Measurements from ENCODE around the gene MRGPRF.

MRGPRF gene

DNA sequence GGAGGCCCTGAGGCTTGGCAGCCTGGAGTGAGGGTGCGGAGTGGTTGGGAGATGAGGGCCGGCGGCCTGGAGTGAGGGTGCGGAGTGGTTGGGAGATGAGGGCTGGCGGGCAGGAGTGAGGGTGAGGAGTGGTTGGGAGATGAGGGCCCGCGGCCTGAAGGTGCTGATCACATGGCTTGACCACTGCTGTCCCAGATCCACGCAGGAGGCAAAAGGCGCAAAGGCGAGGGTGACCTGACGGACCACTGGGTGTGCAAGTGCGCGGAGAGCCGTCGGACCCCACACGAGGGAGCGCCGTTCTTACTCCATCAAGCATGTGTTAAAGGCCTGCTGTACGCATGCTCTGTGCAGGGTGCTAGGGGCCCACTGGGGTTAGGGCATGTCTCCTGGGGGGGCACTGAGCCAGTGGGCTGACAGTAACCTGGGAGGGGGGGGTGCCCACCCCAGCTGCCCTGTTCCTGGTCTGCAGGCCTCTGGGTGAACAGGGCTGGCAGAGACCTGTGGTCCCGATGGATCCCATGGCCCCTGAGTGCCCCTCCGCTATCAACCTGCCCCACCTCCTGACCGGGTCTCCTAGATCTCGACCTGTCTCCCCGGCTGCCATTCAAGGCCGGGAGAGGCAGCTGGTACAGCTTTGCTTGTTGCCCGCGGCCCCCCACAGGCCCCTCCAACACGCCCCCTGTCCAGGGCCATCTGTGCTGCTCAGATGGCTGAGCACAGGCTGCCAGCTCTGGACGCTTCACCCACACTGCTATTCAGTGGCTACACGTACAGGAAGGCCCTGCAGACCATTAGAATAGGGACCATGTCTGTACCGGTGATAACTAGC, 53.4 kb downstream of the MRGPRF start:
- DNase-seq (ENCODE audit: low read depth, low spot score) = no peak
- TF ChIP-seq, protein P1, sequence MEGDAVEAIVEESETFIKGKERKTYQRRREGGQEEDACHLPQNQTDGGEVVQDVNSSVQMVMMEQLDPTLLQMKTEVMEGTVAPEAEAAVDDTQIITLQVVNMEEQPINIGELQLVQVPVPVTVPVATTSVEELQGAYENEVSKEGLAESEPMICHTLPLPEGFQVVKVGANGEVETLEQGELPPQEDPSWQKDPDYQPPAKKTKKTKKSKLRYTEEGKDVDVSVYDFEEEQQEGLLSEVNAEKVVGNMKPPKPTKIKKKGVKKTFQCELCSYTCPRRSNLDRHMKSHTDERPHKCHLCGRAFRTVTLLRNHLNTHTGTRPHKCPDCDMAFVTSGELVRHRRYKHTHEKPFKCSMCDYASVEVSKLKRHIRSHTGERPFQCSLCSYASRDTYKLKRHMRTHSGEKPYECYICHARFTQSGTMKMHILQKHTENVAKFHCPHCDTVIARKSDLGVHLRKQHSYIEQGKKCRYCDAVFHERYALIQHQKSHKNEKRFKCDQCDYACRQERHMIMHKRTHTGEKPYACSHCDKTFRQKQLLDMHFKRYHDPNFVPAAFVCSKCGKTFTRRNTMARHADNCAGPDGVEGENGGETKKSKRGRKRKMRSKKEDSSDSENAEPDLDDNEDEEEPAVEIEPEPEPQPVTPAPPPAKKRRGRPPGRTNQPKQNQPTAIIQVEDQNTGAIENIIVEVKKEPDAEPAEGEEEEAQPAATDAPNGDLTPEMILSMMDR (IDR thresholded peaks at IDR 0.05; ENCODE audit: insufficient read depth, low read length, missing control alignments) = no peak
- ChIA-PET POLR2A (no interaction called here), CTCF (interaction anchor here (0.8 kb wide), 1 partner anchor 11 kb away, joined by 3 read pairs; no protein-coding TSS in a partner anchor)
- no peak overlapping the region for H3K4me3 ChIP-seq (ENCODE audit: low read depth, low read length)

DNA sequence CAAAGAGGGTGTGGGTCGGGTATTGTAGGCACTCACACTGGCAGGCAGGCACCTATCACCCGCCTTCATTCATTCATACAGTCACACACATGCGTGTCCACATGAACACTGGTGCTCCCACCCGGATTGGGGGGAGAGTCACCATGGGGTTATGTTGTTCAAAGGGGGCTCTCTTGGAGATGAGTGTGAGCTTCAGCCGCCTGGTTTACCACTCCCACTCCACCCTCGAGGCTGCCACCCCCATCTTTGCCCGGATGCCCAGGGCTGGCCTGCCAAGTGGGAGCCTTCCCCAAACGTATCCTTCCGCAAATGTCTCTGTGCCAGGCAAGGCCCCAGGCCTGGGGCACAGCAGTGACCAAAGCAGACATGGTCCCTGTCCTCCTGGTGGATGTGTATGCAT, 54.8 kb downstream of the MRGPRF start:
- DNase-seq (ENCODE audit: low read depth, low spot score) = no peak
- TF ChIP-seq, protein P1 (IDR thresholded peaks at IDR 0.05; ENCODE audit: insufficient read depth, low read length, missing control alignments) = no peak
- CTCF ChIA-PET = interaction anchor here (1.5 kb wide), 1 partner anchor 129 kb away, joined by 3 read pairs; no protein-coding TSS in a partner anchor
- H3K4me3 ChIP-seq (ENCODE audit: low read depth, low read length) = no peak overlapping the region
- POLR2A ChIA-PET = no interaction called here

DNA sequence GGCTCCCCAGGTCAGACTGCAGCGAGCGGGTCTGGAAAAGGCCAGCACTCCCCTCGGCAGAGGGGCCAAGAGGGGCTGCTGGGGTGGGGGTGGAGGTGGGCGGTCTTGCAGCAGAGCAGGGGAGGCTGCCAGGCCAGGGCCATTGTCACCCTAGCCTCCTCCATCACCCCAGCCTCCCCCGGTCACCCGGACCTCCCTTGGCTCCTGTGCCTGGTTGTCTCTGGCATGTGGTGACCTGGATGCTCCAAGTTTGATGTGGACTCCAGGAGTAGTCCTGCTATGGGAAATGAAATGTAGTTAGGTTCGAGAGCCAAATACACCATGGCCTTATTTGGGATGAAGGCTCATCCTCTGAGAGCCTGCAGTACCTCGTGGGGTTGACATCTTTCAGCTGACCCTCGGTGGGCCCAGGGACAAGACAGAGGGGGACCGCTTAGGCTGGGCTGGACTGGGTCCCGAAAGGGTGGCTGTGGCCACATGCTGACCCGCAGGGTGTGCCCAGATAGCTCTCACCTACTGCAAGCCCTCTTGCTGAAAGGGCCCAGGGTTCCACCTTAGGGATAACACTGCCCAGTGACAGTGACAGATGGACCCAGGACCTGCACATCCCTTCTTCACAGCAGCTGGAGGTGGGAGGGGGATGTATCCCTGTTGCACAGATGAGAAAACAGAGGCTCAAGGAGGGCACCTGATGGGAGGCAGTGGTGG, 56.3 kb downstream of the MRGPRF start:
- ChIA-PET CTCF (interaction anchor here (1.0 to 1.3 kb wide), 2 partner anchors 88 to 133 kb away, joined by 3 read pairs; no protein-coding TSS in a partner anchor), POLR2A (no interaction called here)
- no peak for DNase-seq (ENCODE audit: low read depth, low spot score)
- TF ChIP-seq, protein P1 (IDR thresholded peaks at IDR 0.05; ENCODE audit: insufficient read depth, low read length, missing control alignments) = no peak
- no peak overlapping the region for H3K4me3 ChIP-seq (ENCODE audit: low read depth, low read length)

DNA sequence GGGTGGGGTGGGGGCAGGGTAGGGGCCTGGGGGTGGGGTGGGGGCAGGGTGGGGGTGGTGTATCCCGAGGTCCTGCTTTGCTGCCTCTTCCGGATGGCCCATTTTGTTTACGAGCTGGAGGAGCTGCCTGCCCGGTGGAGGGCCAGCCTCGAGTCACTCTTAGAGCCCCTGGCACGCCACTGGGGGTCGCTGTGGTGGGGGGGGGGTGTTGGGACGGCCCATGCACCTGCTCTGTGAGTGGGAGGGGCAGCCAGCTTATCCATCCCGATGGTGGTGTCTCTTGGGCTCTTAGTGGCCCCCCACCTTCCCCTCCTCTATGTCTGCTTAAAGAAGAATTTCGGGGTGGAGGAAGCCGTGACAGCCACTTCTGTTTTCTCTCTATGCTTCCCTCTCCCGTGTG, 56.9 kb downstream of the MRGPRF start:
- CTCF ChIA-PET = interaction anchor here (1.3 kb wide), 1 partner anchor 88 kb away, joined by 3 read pairs; no protein-coding TSS in a partner anchor
- TF ChIP-seq, protein P1 (IDR thresholded peaks at IDR 0.05; ENCODE audit: insufficient read depth, low read length, missing control alignments) = peak; percentile 33
- POLR2A ChIA-PET = no interaction called here
- DNase-seq (ENCODE audit: low read depth, low spot score) = no peak
- H3K4me3 ChIP-seq (ENCODE audit: low read depth, low read length) = no peak overlapping the region

DNA sequence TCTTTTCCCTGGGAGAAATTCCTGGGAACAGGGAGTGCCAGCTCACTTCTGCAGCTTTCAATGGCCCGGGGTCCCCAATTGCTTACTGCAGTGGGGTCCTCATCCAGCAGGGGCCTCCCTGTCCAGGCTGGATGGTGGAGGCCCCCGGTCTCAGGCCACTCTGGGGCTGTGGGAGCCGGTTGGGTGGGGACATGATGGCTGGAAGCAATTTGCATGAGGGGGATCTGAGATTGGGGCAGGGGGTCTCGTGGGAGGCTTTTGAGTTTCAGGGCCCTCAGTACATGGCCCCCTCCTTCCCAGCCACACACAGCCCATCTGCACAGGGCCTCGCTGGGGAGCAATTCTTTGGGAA, 57.5 kb downstream of the MRGPRF start:
- ChIA-PET POLR2A (no interaction called here), CTCF (no interaction called here)
- no peak overlapping the region for H3K4me3 ChIP-seq (ENCODE audit: low read depth, low read length)
- TF ChIP-seq, protein P1 (IDR thresholded peaks at IDR 0.05; ENCODE audit: insufficient read depth, low read length, missing control alignments) = no peak
- DNase-seq (ENCODE audit: low read depth, low spot score) = no peak

Measured in AG04449 (cell line).